Effector memory CD8-positive, alpha-beta T cell (primary cell): ENCODE results near the gene DIPK1A.

Source experiments
- ATAC-seq: fragments of 150-1000 bp; cut with Tn5 transposase; replicated peaks from 2 replicates; pipeline ENCODE4 v1.10.0; 2021; ENCODE audit warnings: mild to moderate bottlenecking, moderate library complexity
- DNase-seq, 3 experiments: peaks; one replicate each; pipeline ENCODE4 v3.0.0; 2021
- H3K27ac Mint-ChIP-seq, 2 donors: one replicate each; pipeline ENCODE4 v1.8.0; 2022; ENCODE audit warnings: mild to moderate bottlenecking in 2 of 2, mixed read lengths in 2 of 2, moderate library complexity in 2 of 2
- H3K27me3 Mint-ChIP-seq, 2 donors: one replicate each; pipeline ENCODE4 v1.8.0; 2022; ENCODE audit warnings: mixed read lengths in 2 of 2
- H3K36me3 Mint-ChIP-seq: one replicate; pipeline ENCODE4 v1.8.0; 2022; ENCODE audit warnings: mild to moderate bottlenecking, moderate library complexity, mixed read lengths; ENCODE audit not compliant: insufficient read depth
- H3K4me1 Mint-ChIP-seq, 2 donors: one replicate each; pipeline ENCODE4 v1.8.0; 2022; ENCODE audit warnings: low read depth in 2 of 2, mixed read lengths in 2 of 2
- H3K4me3 Mint-ChIP-seq, 2 donors: one replicate each; pipeline ENCODE4 v1.8.0; 2022; ENCODE audit warnings: mild to moderate bottlenecking in 2 of 2, mixed read lengths in 2 of 2, moderate library complexity in 2 of 2
- H3K9me3 Mint-ChIP-seq, 2 donors: one replicate each; pipeline ENCODE4 v1.8.0; 2022; ENCODE audit warnings: mixed read lengths in 2 of 2

The DIPK1A gene

DNA sequence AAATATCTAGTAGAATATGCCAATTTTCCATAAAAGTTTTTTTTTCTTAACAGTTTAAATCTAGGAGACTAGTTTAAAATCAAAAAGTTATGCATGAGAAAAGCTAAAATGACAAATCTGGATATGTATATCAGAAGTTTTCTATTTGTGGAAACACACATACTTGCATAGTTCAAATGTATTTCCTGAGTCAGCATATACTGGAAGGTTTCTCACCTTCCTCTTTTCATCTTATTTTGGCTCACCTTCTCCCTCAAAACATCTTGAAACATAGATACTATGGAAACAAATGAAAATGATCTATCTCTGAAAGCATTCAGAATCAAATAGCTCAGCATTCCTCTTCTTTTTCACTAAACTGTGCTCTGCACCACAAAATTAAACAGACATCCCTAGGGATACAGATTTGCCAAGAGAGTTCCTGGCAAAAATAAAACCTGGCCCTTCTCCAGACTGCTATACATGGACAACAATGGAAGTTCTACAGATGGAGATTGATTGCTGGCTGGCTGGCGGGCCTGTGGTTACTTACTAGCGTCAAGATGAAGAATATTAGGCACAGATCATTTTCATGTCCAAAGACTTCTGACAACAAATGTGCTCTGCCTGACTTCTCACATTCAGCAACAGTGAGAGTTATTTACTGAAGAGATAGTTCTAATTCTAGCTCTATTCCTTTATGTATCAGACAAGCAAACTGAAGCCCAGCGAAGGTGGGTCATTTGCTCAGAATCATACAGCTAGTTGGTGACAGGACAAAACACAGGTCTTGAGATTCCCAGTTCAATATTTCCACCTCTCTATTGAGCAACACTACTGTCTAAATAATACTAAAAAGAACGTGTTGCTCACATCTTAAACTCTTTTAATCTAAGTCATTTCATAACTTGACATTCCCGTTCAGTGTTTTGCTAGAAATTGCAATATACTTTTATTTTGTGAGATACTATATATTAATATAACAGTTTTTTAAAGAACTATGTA lies 26.6 kb downstream of the DIPK1A start:
- Mint-ChIP-seq H3K36me3 (no peaks in the 10 kb centered on the region), H3K9me3 (no peaks in the 10 kb centered on the region), H3K4me1 (peaks cover 15 to 19% of the 10 kb centered on the region in 2 donors), H3K4me3 (no peak overlapping the region), H3K27ac (no peak overlapping the region), H3K27me3 (no peaks in the 10 kb centered on the region)
- no peak for ATAC-seq
- no peak for DNase-seq

GRCh38 chr1:92933459-92933858 lies 27.8 kb downstream of the DIPK1A start:
- no peak overlapping the region for H3K4me3 Mint-ChIP-seq
- H3K27ac Mint-ChIP-seq, result peak overlapping the region in 1 of 2 donors; percentile 44
- no peaks in the 10 kb centered on the region for H3K36me3 Mint-ChIP-seq
- ATAC-seq, result no peak
- peaks cover 20 to 23% of the 10 kb centered on the region in 2 donors for H3K4me1 Mint-ChIP-seq
- H3K27me3 Mint-ChIP-seq, result no peaks in the 10 kb centered on the region
- no peaks in the 10 kb centered on the region for H3K9me3 Mint-ChIP-seq
- DNase-seq, result no peak

DNA sequence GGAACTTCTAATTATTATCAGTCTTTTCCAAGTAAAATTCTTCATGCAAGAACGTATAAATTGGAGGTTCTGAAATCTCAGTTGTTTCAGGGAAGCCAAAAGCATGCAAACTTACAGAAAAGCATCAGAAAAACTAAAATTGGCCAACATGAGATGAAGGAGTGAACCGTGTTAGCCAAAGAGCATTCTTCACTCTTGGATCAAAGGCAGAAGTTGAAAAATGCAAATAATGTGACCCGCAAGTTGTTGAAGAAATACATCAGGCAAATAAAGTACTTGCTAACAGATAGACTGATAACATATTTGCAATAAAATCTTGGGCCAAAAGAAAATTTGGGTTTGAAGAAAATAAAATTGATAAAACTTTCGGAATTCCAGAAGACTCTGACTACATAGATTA lies 29.6 kb downstream of the DIPK1A start:
- Mint-ChIP-seq H3K27me3 (no peaks in the 10 kb centered on the region), H3K4me3 (no peak overlapping the region), H3K27ac (no peak overlapping the region), H3K4me1 (peaks cover 18 to 23% of the 10 kb centered on the region in 2 donors), H3K36me3 (no peaks in the 10 kb centered on the region), H3K9me3 (no peaks in the 10 kb centered on the region)
- ATAC-seq, result no peak
- DNase-seq, result no peak

GRCh38 chr1:92929461-92929860 lies 31.8 kb downstream of the DIPK1A start:
- Mint-ChIP-seq H3K27ac (peak overlapping the region in 1 of 2 donors; percentile 81), H3K36me3 (no peaks in the 10 kb centered on the region)

DNA sequence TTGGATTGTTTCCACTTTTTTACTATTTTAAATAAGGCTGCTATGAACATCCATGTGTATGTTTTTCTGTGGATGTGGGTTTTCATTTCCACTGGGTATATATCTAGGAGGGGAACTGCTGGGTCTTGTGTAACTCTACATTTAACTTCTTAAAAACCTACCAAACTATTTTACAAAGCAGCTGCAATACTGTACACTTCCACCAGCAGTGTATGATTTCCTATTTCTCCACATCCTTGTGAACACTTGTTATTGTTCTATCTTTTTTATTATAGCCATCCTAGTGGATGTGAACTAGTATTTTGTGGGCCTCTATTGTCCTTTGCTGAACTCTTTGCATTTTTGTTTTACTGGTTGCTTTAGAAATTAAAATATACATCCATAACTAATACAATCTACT lies 33.4 kb downstream of the DIPK1A start:
- no peak for DNase-seq
- no peak overlapping the region for H3K27ac Mint-ChIP-seq
- no peak overlapping the region for H3K4me3 Mint-ChIP-seq
- ATAC-seq, result no peak
- no peaks in the 10 kb centered on the region for H3K9me3 Mint-ChIP-seq
- peaks cover 10 to 18% of the 10 kb centered on the region in 2 donors for H3K4me1 Mint-ChIP-seq
- H3K27me3 Mint-ChIP-seq, result no peaks in the 10 kb centered on the region
- H3K36me3 Mint-ChIP-seq, result no peaks in the 10 kb centered on the region

More at GRCh38 chr1:92929461-92929860, 31.8 kb downstream of the DIPK1A start:
- ATAC-seq, result no peak
- H3K27me3 Mint-ChIP-seq, result no peaks in the 10 kb centered on the region
- peaks cover 11 to 15% of the 10 kb centered on the region in 2 donors for H3K4me1 Mint-ChIP-seq
- DNase-seq, result no peak
- H3K4me3 Mint-ChIP-seq, result no peak overlapping the region
- H3K9me3 Mint-ChIP-seq, result no peaks in the 10 kb centered on the region

DNA sequence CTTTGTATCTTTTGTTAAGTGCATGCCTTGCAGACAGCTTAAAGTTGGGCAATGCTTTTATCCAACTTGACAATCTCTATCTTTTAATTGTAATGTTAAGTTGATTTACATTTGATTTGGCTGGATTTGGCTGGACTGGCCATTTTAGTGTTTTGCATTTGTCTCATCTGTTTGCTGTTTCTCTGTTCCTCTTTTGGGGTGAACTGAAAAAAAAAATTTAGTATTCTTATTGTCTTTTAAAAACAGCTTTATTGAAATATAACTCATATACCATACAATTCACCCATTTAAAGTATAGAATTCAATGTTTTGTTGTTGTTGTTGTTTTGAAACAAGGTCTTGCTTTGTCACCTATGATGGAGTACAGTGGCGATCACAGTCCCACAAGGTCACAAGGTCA lies 34.4 kb downstream of the DIPK1A start:
- no peak for DNase-seq
- Mint-ChIP-seq H3K27ac (peak overlapping the region in 1 of 2 donors; percentile 39), H3K4me1 (peaks cover 10 to 19% of the 10 kb centered on the region in 2 donors), H3K36me3 (no peaks in the 10 kb centered on the region), H3K4me3 (no peak overlapping the region), H3K9me3 (no peaks in the 10 kb centered on the region), H3K27me3 (no peaks in the 10 kb centered on the region)
- ATAC-seq, result no peak

DNA sequence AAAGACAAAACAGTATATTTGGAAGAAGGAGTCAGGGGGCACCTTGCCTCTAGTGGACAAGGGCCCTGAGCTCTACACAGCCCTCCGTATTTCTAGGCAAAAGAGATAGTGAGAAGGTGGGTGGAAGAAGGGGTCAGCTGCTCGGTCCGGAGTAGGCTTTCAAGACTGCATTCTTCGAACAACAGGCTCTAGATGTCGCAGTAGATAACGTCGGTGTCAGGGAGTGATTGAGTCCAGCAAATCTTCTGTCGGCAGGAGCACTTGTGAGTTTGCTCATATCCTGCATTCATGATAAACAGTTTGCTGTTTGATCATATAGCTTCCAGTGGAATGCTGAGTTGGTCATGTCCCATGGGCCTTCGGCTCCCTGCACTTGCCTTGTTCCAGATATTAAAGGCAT lies 36.8 kb downstream of the DIPK1A start:
- H3K27me3 Mint-ChIP-seq, result no peaks in the 10 kb centered on the region
- peaks cover 4% of the 10 kb centered on the region for H3K36me3 Mint-ChIP-seq
- H3K27ac Mint-ChIP-seq, result no peak overlapping the region
- peaks cover 7 to 20% of the 10 kb centered on the region in 2 donors for H3K4me1 Mint-ChIP-seq
- no peak for ATAC-seq
- DNase-seq, result no peak
- H3K4me3 Mint-ChIP-seq, result no peak overlapping the region
- H3K9me3 Mint-ChIP-seq, result no peaks in the 10 kb centered on the region

GRCh38 chr1:92923664-92924063 lies 37.6 kb downstream of the DIPK1A start:
- no peaks in the 10 kb centered on the region for H3K9me3 Mint-ChIP-seq
- H3K27me3 Mint-ChIP-seq, result no peaks in the 10 kb centered on the region
- peaks cover 4% of the 10 kb centered on the region for H3K36me3 Mint-ChIP-seq
- peak overlapping the region in 1 of 2 donors; percentile 53 for H3K27ac Mint-ChIP-seq
- peaks cover 2 to 20% of the 10 kb centered on the region in 2 donors for H3K4me1 Mint-ChIP-seq
- no peak for DNase-seq
- H3K4me3 Mint-ChIP-seq, result no peak overlapping the region
- no peak for ATAC-seq

DNA sequence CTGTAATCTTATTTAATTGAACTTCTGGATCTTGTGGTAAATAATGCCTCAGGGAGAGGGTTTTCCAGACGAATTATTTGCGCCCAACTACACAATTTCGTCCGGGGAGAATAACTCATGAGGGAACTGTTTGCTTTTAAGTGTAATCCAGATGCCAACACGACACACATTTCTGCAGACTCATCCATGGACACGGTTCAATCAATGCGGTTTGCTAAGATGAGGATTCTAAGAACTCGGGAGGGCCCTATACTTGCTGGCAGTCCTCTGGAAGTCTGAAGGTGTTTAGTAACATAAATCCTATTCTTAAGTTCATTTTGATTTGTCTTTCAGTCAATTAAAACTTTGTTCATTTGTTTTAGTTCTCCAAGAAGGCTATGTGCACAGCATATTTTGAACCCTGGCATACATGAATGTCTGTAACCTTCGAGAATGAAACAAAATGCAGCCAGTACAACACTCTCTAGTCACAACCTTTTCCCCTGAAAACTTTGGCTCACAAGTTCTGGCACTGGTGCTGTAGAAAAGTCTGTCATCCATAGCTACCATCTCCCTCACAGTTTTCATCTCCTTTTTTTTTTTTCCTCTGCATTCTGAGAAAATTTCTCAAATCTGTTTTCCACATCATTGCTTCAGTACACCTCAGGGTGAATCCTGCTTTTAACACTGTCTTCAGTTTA lies 38.8 kb downstream of the DIPK1A start:
- Mint-ChIP-seq H3K36me3 (peaks cover 4% of the 10 kb centered on the region), H3K4me1 (peaks cover 2 to 22% of the 10 kb centered on the region in 2 donors), H3K27ac (peak overlapping the region in 1 of 2 donors; percentile 53), H3K27me3 (no peaks in the 10 kb centered on the region), H3K4me3 (no peak overlapping the region), H3K9me3 (no peaks in the 10 kb centered on the region)
- ATAC-seq, result no peak
- DNase-seq, result no peak

- ATAC-seq (no peak), DNase-seq (no peak)
- H3K27me3 Mint-ChIP-seq, result no peaks in the 10 kb centered on the region
- peaks cover 2 to 23% of the 10 kb centered on the region in 2 donors for H3K4me1 Mint-ChIP-seq
- H3K36me3 Mint-ChIP-seq, result peaks cover 4% of the 10 kb centered on the region
- H3K27ac Mint-ChIP-seq, result peak overlapping the region in 1 of 2 donors; percentile 8
- H3K4me3 Mint-ChIP-seq, result no peak overlapping the region
- H3K9me3 Mint-ChIP-seq, result no peaks in the 10 kb centered on the region
These were observed 39.9 kb downstream of the DIPK1A start for GRCh38 chr1:92921031-92922023.

DNA sequence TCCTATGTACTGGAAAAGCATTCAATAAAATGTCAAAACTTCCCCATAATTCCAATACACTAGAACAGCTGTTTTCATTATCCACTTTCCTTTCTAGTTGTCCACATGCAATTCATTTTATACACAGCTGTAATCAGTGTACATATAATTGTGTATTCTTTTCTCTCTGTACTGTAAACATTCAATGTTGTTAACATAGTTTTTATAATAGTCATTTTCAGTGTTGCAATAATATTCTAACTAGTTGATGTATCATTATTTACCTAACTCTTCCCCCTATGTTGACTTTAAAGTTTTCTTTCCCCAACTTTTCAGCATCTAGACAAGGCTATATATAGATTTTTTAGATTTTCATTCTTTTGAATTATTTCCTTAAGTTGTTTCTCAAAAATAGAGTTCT lies 44.4 kb downstream of the DIPK1A start:
- no peaks in the 10 kb centered on the region for H3K9me3 Mint-ChIP-seq
- peaks cover 4% of the 10 kb centered on the region for H3K36me3 Mint-ChIP-seq
- DNase-seq, result no peak
- no peak for ATAC-seq
- H3K4me3 Mint-ChIP-seq, result no peak overlapping the region
- H3K27ac Mint-ChIP-seq, result peak overlapping the region in 1 of 2 donors; percentile 24
- H3K27me3 Mint-ChIP-seq, result no peaks in the 10 kb centered on the region
- peaks cover 5 to 24% of the 10 kb centered on the region in 2 donors for H3K4me1 Mint-ChIP-seq

DNA sequence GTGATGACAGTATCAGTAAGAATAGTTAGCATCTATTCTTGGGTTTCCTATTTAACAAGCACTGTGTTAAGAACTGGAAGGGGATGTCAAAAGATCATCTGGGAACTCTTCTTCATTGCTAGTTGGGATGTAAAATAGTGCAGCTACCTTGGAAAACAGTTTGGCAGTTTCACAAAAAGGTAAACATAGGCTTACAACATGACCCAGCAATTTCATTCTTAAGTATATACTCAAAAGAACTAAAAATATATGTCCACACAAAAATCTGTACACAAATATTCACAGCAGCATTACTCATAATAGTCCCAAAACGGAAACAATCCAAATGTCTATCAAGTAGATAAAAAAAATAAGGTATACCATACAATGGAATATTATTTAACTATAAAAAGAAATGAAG lies 45.7 kb downstream of the DIPK1A start:
- H3K4me1 Mint-ChIP-seq, result peaks cover 5 to 18% of the 10 kb centered on the region in 2 donors
- no peak overlapping the region for H3K4me3 Mint-ChIP-seq
- H3K27ac Mint-ChIP-seq, result no peak overlapping the region
- H3K36me3 Mint-ChIP-seq, result peaks cover under 1% of the 10 kb centered on the region
- ATAC-seq, result no peak
- no peak for DNase-seq
- H3K9me3 Mint-ChIP-seq, result no peaks in the 10 kb centered on the region
- H3K27me3 Mint-ChIP-seq, result no peaks in the 10 kb centered on the region
